Neuronal stem cell (in vitro differentiated cells): ENCODE measurements around the gene MCCC1. TPM values are rescaled to one million over a fixed set of nuclear protein-coding genes. Genes with fewer than 3 reads are reported as not detected.
A peak's percentile ranks its signal among the peaks of the same experiment; 100 is the strongest.

ENCODE experiments used
- DNase-seq: peaks from one replicate; pipeline ENCODE4 v3.0.0-alpha.2; 2013; ENCODE audit warnings: low spot score
- H2AFZ ChIP-seq: one replicate; pipeline ENCODE4 v1.6.1; 2013; ENCODE audit warnings: mild to moderate bottlenecking, low read length, inconsistent platforms
- H2AK5ac ChIP-seq: 2 replicates; pipeline ENCODE4 v1.6.1; 2013; ENCODE audit warnings: low read depth, mild to moderate bottlenecking, inconsistent platforms, low read length, moderate library complexity, mixed read lengths
- H2BK120ac ChIP-seq: 2 replicates; pipeline ENCODE4 v1.6.1; 2013; ENCODE audit warnings: low read depth, mild to moderate bottlenecking, inconsistent platforms, low read length, moderate library complexity, mixed read lengths
- H2BK12ac ChIP-seq: one replicate; pipeline ENCODE4 v1.6.1; 2013; ENCODE audit warnings: low read length, inconsistent platforms
- H2BK15ac ChIP-seq: 2 replicates; pipeline ENCODE4 v1.6.1; 2013; ENCODE audit warnings: mild to moderate bottlenecking, low read length, inconsistent platforms, mixed read lengths
- H2BK5ac ChIP-seq: one replicate; pipeline ENCODE4 v1.6.1; 2013; ENCODE audit warnings: inconsistent platforms, mild to moderate bottlenecking, low read length, moderate library complexity
- H3K14ac ChIP-seq: one replicate; pipeline ENCODE4 v1.6.1; 2013; ENCODE audit warnings: low read length, inconsistent platforms
- H3K18ac ChIP-seq: 2 replicates; pipeline ENCODE4 v1.6.1; 2013; ENCODE audit warnings: low read length, inconsistent platforms
- H3K23ac ChIP-seq: 2 replicates; pipeline ENCODE4 v1.6.1; 2013; ENCODE audit warnings: low read depth, mild to moderate bottlenecking, mixed read lengths, low read length, inconsistent platforms; ENCODE audit not compliant: poor library complexity
- H3K27ac ChIP-seq: replicated peaks from 3 replicates; pipeline ENCODE4 v1.5.1; 2013; ENCODE audit warnings: low read length, inconsistent platforms
- H3K27me3 ChIP-seq, 3 experiments: 2 replicates each; pipeline ENCODE4 v1.6.1; 2013; ENCODE audit warnings: low read length in 3 of 3, mild to moderate bottlenecking in 2 of 3, inconsistent platforms in 1 of 3, low read depth in 1 of 3, mixed read lengths in 1 of 3, moderate library complexity in 1 of 3; ENCODE audit not compliant: control insufficient read depth in 3 of 3, insufficient read depth in 3 of 3
- H3K36me3 ChIP-seq, 2 donors: replicated peaks in 1 of 2; 2 replicates each; pipeline ENCODE4 v1.6.1; 2013; ENCODE audit warnings: low read length in 2 of 2; ENCODE audit not compliant: control insufficient read depth in 2 of 2, insufficient read depth in 2 of 2
- H3K4ac ChIP-seq: 2 replicates; pipeline ENCODE4 v1.6.1; 2013; ENCODE audit warnings: inconsistent platforms, mild to moderate bottlenecking, low read length, moderate library complexity
- H3K4me1 ChIP-seq, 2 donors: 1 replicate in 1 of 2; 2 replicates in 1 of 2; pipeline ENCODE4 v1.6.1; 2013; ENCODE audit warnings: low read length in 2 of 2, low read depth in 1 of 2; ENCODE audit not compliant: control insufficient read depth in 2 of 2, insufficient read depth in 1 of 2
- H3K4me2 ChIP-seq: one replicate; pipeline ENCODE4 v1.6.1; 2013; ENCODE audit warnings: mild to moderate bottlenecking, low read length, inconsistent platforms; ENCODE audit not compliant: insufficient read depth, poor library complexity, severe bottlenecking
- H3K4me3 ChIP-seq, 2 donors: 2 replicates each; pipeline ENCODE4 v1.5.1; 2013; ENCODE audit warnings: low read length in 2 of 2, mild to moderate bottlenecking in 2 of 2, inconsistent platforms in 1 of 2, moderate library complexity in 1 of 2
- H3K79me1 ChIP-seq: one replicate; pipeline ENCODE4 v1.6.1; 2013; ENCODE audit warnings: low read depth, mild to moderate bottlenecking, inconsistent platforms, low read length, moderate library complexity
- H3K9ac ChIP-seq: one replicate; pipeline ENCODE4 v1.6.1; 2013; ENCODE audit warnings: mild to moderate bottlenecking, low read depth, low read length, inconsistent platforms; ENCODE audit not compliant: poor library complexity
- H3K9me3 ChIP-seq, 2 donors: replicated peaks in 1 of 2; 2 replicates each; pipeline versions ENCODE3 to v1.6.1; 2013; ENCODE audit warnings: low read length in 2 of 2, mild to moderate bottlenecking in 2 of 2, inconsistent platforms in 1 of 2, low read depth in 1 of 2, mixed read lengths in 1 of 2, moderate library complexity in 1 of 2; ENCODE audit not compliant: control insufficient read depth in 2 of 2, insufficient read depth in 1 of 2
- H4K8ac ChIP-seq: one replicate; pipeline ENCODE4 v1.6.1; 2013; ENCODE audit warnings: low read depth, mild to moderate bottlenecking, inconsistent platforms, low read length, moderate library complexity
- H4K91ac ChIP-seq: one replicate; pipeline ENCODE4 v1.6.1; 2013; ENCODE audit warnings: low read length, low read depth, mild to moderate bottlenecking, inconsistent platforms; ENCODE audit not compliant: poor library complexity
- WGBS, 2 donors: extraction: QIAGEN DNeasy Blood & Tissue Kit; methylation state at CpG; one replicate each; pipeline ENCODE4 v1.1.7; 2013; ENCODE audit warnings: missing lambda C conversion rate in 2 of 2, mixed read lengths in 1 of 2; ENCODE audit not compliant: insufficient read length in 2 of 2, insufficient replicate concordance in 1 of 2; ENCODE audit errors: extremely low coverage in 2 of 2; 5-methylcytosine and 5-hydroxymethylcytosine counted together
- polyA plus RNA-seq, 2 experiments: library from polyadenylated mRNA; stranded (reverse); fragments of 200-250 nt; gene quantifications; one replicate each; pipeline ENCODE4 v1.2.3, GENCODE V29; 2013

Gene MCCC1
- 14.4 TPM for polyA plus RNA-seq (2013, experiment 1 of 2)
- polyA plus RNA-seq (2013, experiment 2 of 2): 14.1 TPM

- peak within 1 kb of the TSS; percentile 88 for H3K18ac ChIP-seq
- H4K8ac ChIP-seq: peak within 1 kb of the TSS; percentile 88
- peak within 1 kb of the TSS; percentile 98 for H3K9ac ChIP-seq
- no peaks in the 10 kb centered on the region for H3K79me1 ChIP-seq
- no peak within 1 kb of the TSS for H4K91ac ChIP-seq
- peak; percentile 94 for DNase-seq
- H2BK12ac ChIP-seq: no peak within 1 kb of the TSS
- H3K4ac ChIP-seq: no peak within 1 kb of the TSS
- H2BK120ac ChIP-seq: no peak within 1 kb of the TSS
- H2AK5ac ChIP-seq: no peak within 1 kb of the TSS
- H2AFZ ChIP-seq: peak within 1 kb of the TSS; percentile 96
- H3K27ac ChIP-seq: peak within 1 kb of the TSS; percentile 15
- H3K9me3 ChIP-seq: no peaks in the 10 kb centered on the region
- no peaks in the 10 kb centered on the region for H3K27me3 ChIP-seq
- H3K4me3 ChIP-seq: peak within 1 kb of the TSS; percentile 78 to 94
- H3K4me1 ChIP-seq: no peaks in the 10 kb centered on the region
- WGBS, 2 donors: no CpG with 5 or more reads among the region's 60 CpGs
- H3K23ac ChIP-seq: peak within 1 kb of the TSS; percentile 97
- no peak within 1 kb of the TSS for H2BK5ac ChIP-seq
- H3K14ac ChIP-seq: peak within 1 kb of the TSS; percentile 92
- H2BK15ac ChIP-seq: peak within 1 kb of the TSS; percentile 50
- peak within 1 kb of the TSS; percentile 85 for H3K4me2 ChIP-seq
- H3K36me3 ChIP-seq: peaks cover 2 to 3% of the 10 kb centered on the region in 2 donors
Observed at GRCh38 chr3:183099026-183099837, at the start of gene MCCC1. TSS of gene MCCC1 (minus strand) at chr3:183099496. CDS start at chr3:183099440, 56 bp downstream.

GRCh38 chr3:183148056-183148455 is 48.8 kb upstream of the MCCC1 start:
- H2AK5ac ChIP-seq: no peak overlapping the region
- H2BK15ac ChIP-seq: no peak overlapping the region
- no peak overlapping the region for H2AFZ ChIP-seq
- no peak overlapping the region for H2BK5ac ChIP-seq
- H3K36me3 ChIP-seq: no peaks in the 10 kb centered on the region
- no peak overlapping the region for H3K4me3 ChIP-seq
- no peak overlapping the region for H4K91ac ChIP-seq
- no peak for DNase-seq
- no peak overlapping the region for H3K14ac ChIP-seq
- H3K18ac ChIP-seq: no peak overlapping the region
- no CpG with 5 or more reads among the region's 4 CpGs for WGBS, 2 donors
- H3K4me1 ChIP-seq: no peaks in the 10 kb centered on the region
- no peak overlapping the region for H2BK120ac ChIP-seq
- no peaks in the 10 kb centered on the region for H3K9me3 ChIP-seq
- H3K27ac ChIP-seq: no peak overlapping the region
- no peak overlapping the region for H3K9ac ChIP-seq
- H3K27me3 ChIP-seq: peaks cover 0 to 16% (median 0%) of the 10 kb centered on the region in 3 experiments
- H4K8ac ChIP-seq: no peak overlapping the region
- no peak overlapping the region for H3K4me2 ChIP-seq
- H3K79me1 ChIP-seq: no peaks in the 10 kb centered on the region
- H2BK12ac ChIP-seq: no peak overlapping the region
- no peak overlapping the region for H3K4ac ChIP-seq
- no peak overlapping the region for H3K23ac ChIP-seq

DNA sequence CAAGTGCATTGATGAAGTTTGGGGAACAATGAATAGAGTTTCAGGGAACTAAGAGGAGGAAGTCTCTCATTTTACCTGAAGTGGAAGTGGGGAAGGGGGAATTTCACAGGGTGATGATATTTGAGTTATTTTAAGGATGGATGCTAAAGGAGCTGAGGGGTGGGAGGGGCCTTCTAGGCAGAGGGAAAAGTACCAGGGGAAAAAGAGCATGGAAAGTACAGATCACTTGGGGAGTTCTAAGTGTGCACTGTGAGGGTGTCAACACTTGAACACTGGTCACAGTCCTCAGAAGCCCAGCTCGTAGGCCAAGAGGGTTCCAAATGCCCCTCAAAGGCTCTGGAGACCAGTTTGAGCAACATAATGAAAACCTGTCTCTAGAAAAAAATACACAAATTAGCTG is 45.1 kb upstream of the MCCC1 start:
- Histone ChIP-seq H4K91ac (no peak overlapping the region), H3K79me1 (no peaks in the 10 kb centered on the region), H2BK15ac (no peak overlapping the region), H2AK5ac (no peak overlapping the region), H3K23ac (no peak overlapping the region), H2BK120ac (no peak overlapping the region), H3K9me3 (no peaks in the 10 kb centered on the region), H2BK12ac (no peak overlapping the region), H3K14ac (no peak overlapping the region), H3K18ac (peak overlapping the region; percentile 18), H3K9ac (no peak overlapping the region), H3K27ac (no peak overlapping the region), H3K4me2 (no peak overlapping the region), H3K27me3 (peaks cover 0 to 13% (median 0%) of the 10 kb centered on the region in 3 experiments), H3K4me3 (no peak overlapping the region), H2BK5ac (no peak overlapping the region), H3K4ac (no peak overlapping the region), H3K36me3 (no peaks in the 10 kb centered on the region), H2AFZ (no peak overlapping the region), H4K8ac (no peak overlapping the region), H3K4me1 (peaks cover 0 to 6% of the 10 kb centered on the region in 2 donors)
- no peak for DNase-seq
- no CpG with 5 or more reads among the region's 1 CpG for WGBS, 2 donors

GRCh38 chr3:183142199-183142598 is 42.9 kb upstream of the MCCC1 start:
- no peak for DNase-seq
- Histone ChIP-seq H2AK5ac (no peak overlapping the region), H3K9me3 (peaks cover 0 to 4% of the 10 kb centered on the region in 2 donors), H3K27ac (no peak overlapping the region), H3K14ac (no peak overlapping the region), H2BK12ac (no peak overlapping the region), H2BK120ac (no peak overlapping the region), H3K4ac (no peak overlapping the region), H4K91ac (no peak overlapping the region), H2AFZ (no peak overlapping the region), H3K4me2 (no peak overlapping the region), H3K36me3 (no peaks in the 10 kb centered on the region), H3K9ac (no peak overlapping the region), H3K4me1 (peaks cover 0 to 6% of the 10 kb centered on the region in 2 donors), H3K27me3 (peaks cover 0 to 13% (median 0%) of the 10 kb centered on the region in 3 experiments), H3K18ac (no peak overlapping the region), H3K4me3 (no peak overlapping the region), H3K23ac (no peak overlapping the region), H2BK5ac (no peak overlapping the region), H4K8ac (no peak overlapping the region), H2BK15ac (no peak overlapping the region), H3K79me1 (no peaks in the 10 kb centered on the region)
- WGBS, 2 donors: no CpG with 5 or more reads among the region's 11 CpGs
